ENCODE results near the gene INCA1. TPM values are rescaled to one million over a fixed set of nuclear protein-coding genes. Genes with fewer than 3 reads are reported as not detected.

INCA1 gene
- total and polyA plus RNA-seq, 2 of the 13 experiments (the other 11 are each of a cell fraction or from before 2014, with no cell fraction given) = 0.93 to 2.6 TPM

GRCh38 chr17:5043524-5043923, 46.2 kb upstream of the INCA1 start:
- in situ Hi-C loops (cut with HindIII; ENCODE audit: extremely low pct_ligation_motif_present, low pct_unique_long_range_greater_than_20kb) = no loop called here
- ChIA-PET POLR2A (no interaction called here), CTCF (ENCODE audit: low intra/inter-chr PET ratio, low total read pairs) (no interaction called here)
- Histone ChIP-seq H3K4me3 (replicated peaks in 1 of 3; ENCODE audit: insufficient read depth in 1 of 3, low read depth in 2 of 3, low read length in 3 of 3) (no peak overlapping the region), H2AFZ (ENCODE audit: low read length) (no peak overlapping the region), H3K36me3 (replicated peaks in 1 of 2; ENCODE audit: control insufficient read depth in 1 of 2, insufficient read depth in 2 of 2, low read length in 2 of 2) (no peaks in the 10 kb centered on the region), H3K4me2 (ENCODE audit: low read depth, low read length) (no peak overlapping the region), H3K27ac (ENCODE audit: extremely low read length, insufficient read depth, low read length) (no peak overlapping the region), H3K4me1 (ENCODE audit: insufficient read depth, low read length) (peaks cover 24% of the 10 kb centered on the region), H3K79me2 (ENCODE audit: insufficient read depth, low read length) (no peaks in the 10 kb centered on the region), H3K27me3 (ENCODE audit: control insufficient read depth in 1 of 2, insufficient read depth in 2 of 2, low read length in 2 of 2) (no peaks in the 10 kb centered on the region; a peak in 1 of 5 replicates), H3K9ac (ENCODE audit: insufficient read depth, low read depth, low read length) (no peak overlapping the region), H3K9me3 (ENCODE audit: low read length) (no peaks in the 10 kb centered on the region), H4K20me1 (ENCODE audit: insufficient read depth, low read length) (no peaks in the 10 kb centered on the region)
- no peak for FAIRE-seq
- no peak for DNase-seq (ENCODE audit: low spot score)
- no TSS peak for BruUV-seq (replicated peaks)
- intact Hi-C loops (cut with micrococcal nuclease; ENCODE audit: unreplicated experiment) = no loop called here
- ATAC-seq = peak; percentile 80
- TF ChIP-seq NR0B2 (CRISPR knock-in tag; IDR thresholded peaks at IDR 0.05) = no peak
- no peak for TF ChIP-seq ZBTB10 (CRISPR knock-in tag; IDR thresholded peaks at IDR 0.05; ENCODE audit: borderline replicate concordance)
- no peak for TF ChIP-seq MYNN (CRISPR knock-in tag; IDR thresholded peaks at IDR 0.05; ENCODE audit: low read depth)
- TF ChIP-seq KLF6 (CRISPR knock-in tag; IDR thresholded peaks at IDR 0.05) = no peak
- peak; percentile 37; the same call in 1 of the 2 replicates for TF ChIP-seq STAG1 (CRISPR knock-in tag; IDR thresholded peaks at IDR 0.05)
- no peak for TF ChIP-seq ATF5 (CRISPR knock-in tag; IDR thresholded peaks at IDR 0.05; ENCODE audit: low read depth)
- no peak for TF ChIP-seq ZFP1 (CRISPR knock-in tag; IDR thresholded peaks at IDR 0.05)
- TF ChIP-seq CTCF (CRISPR knock-in tag; IDR thresholded peaks at IDR 0.05) = peak; percentile 44
- TF ChIP-seq ZNF225 (CRISPR knock-in tag; IDR thresholded peaks at IDR 0.05) = no peak
- 81% methylated on average over 1 of the region's 1 CpG for WGBS (ENCODE audit: low lambda C conversion rate)

All from HepG2 (cell line).